HCT116 (cell line): ENCODE measurements around the gene COBL. TPM values are rescaled to one million over a fixed set of nuclear protein-coding genes. Genes with fewer than 3 reads are reported as not detected.

Experiments
- ATAC-seq: fragments of 200-7000 bp; cut with Tn5 transposase; 2 replicates; pipeline ENCODE4 v1.9.1; 2020; ENCODE audit warnings: mild to moderate bottlenecking, moderate library complexity
- BruUV-seq: library from RNA; stranded (reverse); fragments of 400-500 nt; replicated peaks from 2 replicates; lab custom pipeline; 2021; lab: Mats Ljungman, UMichigan
- CTCF ChIA-PET: fragments of 300-600 bp; sonication (Branson Sonifier 250); formaldehyde crosslinking; loops from one replicate; lab custom pipeline; 2021; ENCODE audit warnings: antibody characterized with exemption; lab: Charles Lee
- POLR2A ChIA-PET: fragments of 300-600, 350-600 bp; sonication (Branson Sonifier 250); formaldehyde crosslinking; loops from one replicate; lab custom pipeline; 2021; ENCODE audit warnings: antibody characterized with exemption; lab: Charles Lee
- RAD21 ChIA-PET, 2 experiments: fragments of 300-600 bp; sonication (Branson Sonifier 250); formaldehyde crosslinking; loops; one replicate each; lab custom pipeline; 2023; ENCODE audit warnings: low total read pairs in 2 of 2; ENCODE audit not compliant: uncharacterized antibody in 2 of 2, unreplicated experiment in 2 of 2, low non-redundant PET in 1 of 2; lab: Charles Lee
- DNase-seq: peaks from one replicate; pipeline ENCODE4 v3.0.0-alpha.2; 2010; ENCODE audit warnings: low read depth, low spot score
- H2AFZ ChIP-seq: fragments of 200-600 bp; shearing (Covaris generic), sonication (generic); 2 replicates; pipeline ENCODE4 v1.6.1; 2017; ENCODE audit warnings: low read depth, mixed run types, mixed read lengths, antibody characterized with exemption, low read length; ENCODE audit not compliant: poor library complexity, severe bottlenecking
- H3K27ac ChIP-seq: 2 replicates; pipeline ENCODE4 v1.5.1; 2012; ENCODE audit warnings: low read depth, low read length
- H3K27me3 ChIP-seq: fragments of 200-600 bp; sonication (generic); 2 replicates; pipeline ENCODE4 v1.6.1; 2016; ENCODE audit warnings: mixed run types, low read length, mixed read lengths; ENCODE audit not compliant: insufficient read depth
- H3K36me3 ChIP-seq, 2 experiments: fragments of 200-500 bp in 1 of 2; fragments of 200-600 bp in 1 of 2; sonication (Bioruptor generic) in 1 of 2; sonication (generic) in 1 of 2; 2 replicates each; pipeline versions ENCODE4 v1.5.1 to v1.6.1; 2014 to 2016; ENCODE audit warnings: low read length in 2 of 2, inconsistent platforms in 1 of 2, mixed read lengths in 1 of 2, mixed run types in 1 of 2; ENCODE audit not compliant: insufficient read depth in 2 of 2, control insufficient read depth in 1 of 2
- H3K4me1 ChIP-seq, 2 experiments: fragments of 200-600 bp in 1 of 2; sonication (generic) in 1 of 2; 2 replicates each; pipeline versions ENCODE4 v1.5.1 to v1.6.1; 2012 to 2017; ENCODE audit warnings: low read length in 2 of 2, inconsistent platforms in 1 of 2, mild to moderate bottlenecking in 1 of 2, mixed read lengths in 1 of 2, mixed run types in 1 of 2, moderate library complexity in 1 of 2; ENCODE audit not compliant: insufficient read depth in 2 of 2, control insufficient read depth in 1 of 2
- H3K4me2 ChIP-seq: fragments of 200-600 bp; sonication (generic); 2 replicates; pipeline ENCODE4 v1.6.1; 2017; ENCODE audit warnings: mixed run types, low read length, mixed read lengths
- H3K4me3 ChIP-seq, 2 experiments: fragments of 200-600 bp in 1 of 2; sonication (generic) in 1 of 2; replicated peaks in 1 of 2; 2 replicates each; pipeline ENCODE4 v1.5.1; 2011 to 2016; ENCODE audit warnings: low read length in 2 of 2, control low read depth in 1 of 2, low read depth in 1 of 2, mild to moderate bottlenecking in 1 of 2, mixed read lengths in 1 of 2, mixed run types in 1 of 2
- H3K79me2 ChIP-seq: fragments of 200-600 bp; sonication (generic); 2 replicates; pipeline ENCODE4 v1.6.1; 2017; ENCODE audit warnings: mild to moderate bottlenecking, mixed run types, low read length, moderate library complexity, mixed read lengths; ENCODE audit not compliant: insufficient read depth
- H3K9ac ChIP-seq: fragments of 200-600 bp; sonication (generic); 2 replicates; pipeline ENCODE4 v1.6.1; 2016; ENCODE audit warnings: low read length, mixed read lengths
- H3K9me2 ChIP-seq: fragments of 200-600 bp; sonication (generic), shearing (Covaris generic); 2 replicates; pipeline ENCODE4 v1.6.1; 2017; ENCODE audit warnings: mixed run types, mild to moderate bottlenecking, moderate library complexity; ENCODE audit not compliant: insufficient read depth
- H3K9me3 ChIP-seq, 2 experiments: fragments of 200-500 bp in 1 of 2; fragments of 200-600 bp in 1 of 2; sonication (Bioruptor generic) in 1 of 2; sonication (generic) in 1 of 2; 2 replicates each; pipeline ENCODE4 v1.6.1; 2014 to 2017; ENCODE audit warnings: low read length in 2 of 2, mixed read lengths in 2 of 2, inconsistent platforms in 1 of 2, low read depth in 1 of 2, mild to moderate bottlenecking in 1 of 2, mixed run types in 1 of 2, moderate library complexity in 1 of 2; ENCODE audit not compliant: control insufficient read depth in 1 of 2, insufficient read depth in 1 of 2
- H4K20me1 ChIP-seq: fragments of 200-600 bp; sonication (generic), shearing (Covaris generic); 2 replicates; pipeline ENCODE4 v1.6.1; 2017; ENCODE audit warnings: mixed run types, mild to moderate bottlenecking, moderate library complexity; ENCODE audit not compliant: insufficient read depth
- EGR1 ChIP-seq: IDR thresholded peaks from 2 replicates; pipeline ENCODE4 v1.6.1; 2012; ENCODE audit warnings: low read depth
- EZH2 ChIP-seq: fragments of 200-600 bp; sonication (generic); IDR thresholded peaks from 2 replicates; pipeline ENCODE4 v1.6.1; 2017; ENCODE audit warnings: antibody characterized with exemption, mixed run types
- EZH2phosphoT487 ChIP-seq: fragments of 200-600 bp; IDR thresholded peaks from 2 replicates; pipeline ENCODE4 v1.6.1; 2018; ENCODE audit warnings: antibody characterized with exemption, borderline replicate concordance
- FOSL1 ChIP-seq: IDR thresholded peaks from 2 replicates; pipeline ENCODE4 v1.6.1; 2012; ENCODE audit warnings: low read depth
- JUND ChIP-seq: IDR thresholded peaks from 2 replicates; pipeline ENCODE4 v1.6.1; 2012
- POLR2A ChIP-seq: IDR thresholded peaks from 2 replicates; pipeline ENCODE4 v1.7.0; 2011; ENCODE audit warnings: borderline replicate concordance; ENCODE audit not compliant: insufficient read depth, insufficient read length; ENCODE audit errors: extremely low read depth
- RAD21 ChIP-seq: IDR thresholded peaks from 2 replicates; pipeline ENCODE4 v1.6.1; 2012; ENCODE audit warnings: low read depth, mild to moderate bottlenecking
- SIN3A ChIP-seq: IDR thresholded peaks from 2 replicates; pipeline ENCODE4 v1.6.1; 2012; ENCODE audit warnings: low read depth
- SP1 ChIP-seq: IDR thresholded peaks from 2 replicates; pipeline ENCODE4 v1.6.1; 2012; ENCODE audit warnings: low read depth
- YY1 ChIP-seq: IDR thresholded peaks from 2 replicates; pipeline ENCODE4 v1.6.1; 2011; ENCODE audit warnings: low read length, low read depth, moderate library complexity, mild to moderate bottlenecking; ENCODE audit not compliant: insufficient replicate concordance; ENCODE audit errors: extremely low read depth
- ZFX ChIP-seq: fragments of 450-650 bp; IDR thresholded peaks from 2 replicates; pipeline ENCODE4 v1.6.1; 2017
- ZNF274 ChIP-seq: fragments of 200-500 bp; sonication (Bioruptor generic); IDR thresholded peaks from 2 replicates; pipeline ENCODE4 v1.6.1; 2014; ENCODE audit warnings: mild to moderate bottlenecking, low read depth, low read length, inconsistent platforms
- intact Hi-C: fragments of 100-400 bp; cut with micrococcal nuclease; formaldehyde crosslinking; loops from 2 replicates; pipeline ENCODE4 v1.10.0; 2022
- total RNA-seq: library from RNA; stranded (reverse); gene quantifications from one replicate; pipeline ENCODE4 v1.2.1, GENCODE V29; 2021; ENCODE audit not compliant: unreplicated experiment
- TF ChIP-seq, protein P1 (sequence below): IDR thresholded peaks from 2 replicates; pipeline ENCODE4 v1.6.1; 2012
- TF ChIP-seq, protein P2 (sequence below), 3 experiments: fragments of 200-600 bp in 1 of 3; sonication (generic) in 1 of 3; IDR thresholded peaks in 2 of 3; conservative IDR thresholded peaks in 1 of 3; 2 replicates each; pipeline ENCODE4 v1.5.1; 2012 to 2017; ENCODE audit warnings: low read depth in 2 of 3, low read length in 2 of 3, antibody characterized with exemption in 1 of 3, borderline replicate concordance in 1 of 3, control low read depth in 1 of 3, mild to moderate bottlenecking in 1 of 3, mixed read lengths in 1 of 3, mixed run types in 1 of 3, moderate library complexity in 1 of 3; ENCODE audit not compliant: insufficient read depth in 1 of 3
- TF ChIP-seq, protein P3 (sequence below): IDR thresholded peaks from 2 replicates; pipeline ENCODE4 v1.6.1; 2012; ENCODE audit warnings: low read depth

COBL gene
- total RNA-seq, 1 experiment from 2014 or later = 19.3 TPM

DNA sequence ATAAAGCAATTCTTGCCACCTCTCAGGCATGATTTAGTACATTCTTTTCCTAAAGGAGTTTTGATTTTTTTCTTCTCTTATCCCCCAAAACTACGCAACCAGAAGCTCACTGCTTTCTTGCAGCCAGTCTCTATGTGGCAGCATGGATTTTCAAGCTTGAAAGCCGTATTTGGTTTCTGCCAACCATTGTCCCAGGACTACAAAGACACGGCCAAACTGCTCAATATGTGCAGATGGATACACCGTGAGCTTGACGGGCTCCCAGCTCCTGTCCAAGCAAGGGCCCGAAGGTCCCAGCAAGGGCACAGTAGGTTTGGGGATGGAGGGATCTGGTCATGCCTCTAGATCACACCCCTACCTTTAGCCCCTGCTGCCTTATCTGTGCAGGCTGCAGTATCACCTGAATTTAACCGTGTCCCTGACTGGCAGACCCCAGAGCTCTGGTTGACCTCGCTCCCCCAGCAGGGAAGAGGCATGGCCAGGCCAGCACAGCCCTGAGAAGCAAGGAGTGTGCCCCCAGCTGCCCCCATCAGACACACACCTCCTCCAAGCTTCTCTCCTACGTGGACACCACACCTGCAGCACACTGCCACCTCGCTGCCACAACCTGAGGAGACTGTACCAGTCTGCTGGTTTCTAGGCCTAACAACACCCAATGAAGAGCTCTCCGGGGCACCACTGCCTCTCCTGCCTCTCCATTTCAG lies 86.8 kb downstream of the COBL start:
- DNase-seq (no peak), ATAC-seq (no peak)
- no peak overlapping the region for H3K9ac ChIP-seq
- POLR2A ChIA-PET = no interaction called here
- TF ChIP-seq, protein P1, sequence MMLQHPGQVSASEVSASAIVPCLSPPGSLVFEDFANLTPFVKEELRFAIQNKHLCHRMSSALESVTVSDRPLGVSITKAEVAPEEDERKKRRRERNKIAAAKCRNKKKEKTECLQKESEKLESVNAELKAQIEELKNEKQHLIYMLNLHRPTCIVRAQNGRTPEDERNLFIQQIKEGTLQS = no peak
- no peak for TF ChIP-seq FOSL1
- TF ChIP-seq, all 23 proteins: peak for 0
- Histone ChIP-seq H3K4me2 (no peak overlapping the region), H2AFZ (no peak overlapping the region), H3K9me3 (no peaks in the 10 kb centered on the region), H3K4me3 (no peak overlapping the region), H3K79me2 (no peaks in the 10 kb centered on the region), H3K4me1 (peaks cover 12 to 34% of the 10 kb centered on the region in 2 experiments; a peak in 3 of 4 replicates), H3K27me3 (no peaks in the 10 kb centered on the region), H3K36me3 (no peaks in the 10 kb centered on the region), H3K9me2 (no peaks in the 10 kb centered on the region), H3K27ac (no peak overlapping the region), H4K20me1 (no peaks in the 10 kb centered on the region)
- RAD21 ChIA-PET = no interaction called here
- BruUV-seq = no TSS peak
- intact Hi-C loops = loop anchor here (5.0 kb wide), 1 partner anchor 138 kb away; no protein-coding TSS in a partner anchor
- CTCF ChIA-PET = no interaction called here

DNA sequence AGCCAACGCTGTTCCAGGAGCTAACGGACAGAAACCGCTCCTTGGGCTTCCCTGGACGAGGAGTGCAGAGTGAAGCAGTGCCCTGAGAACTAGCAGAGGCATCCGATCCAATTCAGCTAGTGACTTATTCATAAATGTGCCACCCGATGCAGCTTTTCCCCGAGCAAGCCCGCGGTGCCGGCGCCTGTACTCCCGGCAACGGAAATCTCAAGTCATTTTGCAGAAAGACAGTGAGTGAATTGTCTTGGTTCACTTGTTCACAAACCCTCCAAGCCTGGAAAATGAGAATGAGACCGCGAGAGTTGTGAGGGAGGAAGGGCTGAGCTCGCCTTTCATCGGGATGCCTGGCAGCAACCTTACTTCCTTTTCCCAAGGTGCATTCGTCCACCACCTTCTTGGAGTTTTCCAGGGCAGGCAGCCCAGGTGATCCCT lies 87.5 kb downstream of the COBL start:
- ATAC-seq (no peak), DNase-seq (no peak)
- no peaks in the 10 kb centered on the region for H3K9me2 ChIP-seq
- ChIA-PET POLR2A (no interaction called here), CTCF (interaction anchor here (4.9 kb wide), 1 partner anchor 138 kb away, joined by 29 read pairs; no protein-coding TSS in a partner anchor), RAD21 (no interaction called here)
- H2AFZ ChIP-seq = no peak overlapping the region
- intact Hi-C loops = loop anchor here (5.0 kb wide), 1 partner anchor 138 kb away; no protein-coding TSS in a partner anchor
- no peaks in the 10 kb centered on the region for H3K9me3 ChIP-seq
- H4K20me1 ChIP-seq = no peaks in the 10 kb centered on the region
- no peak overlapping the region for H3K4me3 ChIP-seq
- no peak overlapping the region for H3K9ac ChIP-seq
- H3K36me3 ChIP-seq = no peaks in the 10 kb centered on the region
- no peaks in the 10 kb centered on the region for H3K79me2 ChIP-seq
- peaks cover 7 to 28% of the 10 kb centered on the region in 2 experiments; a peak in 3 of 4 replicates for H3K4me1 ChIP-seq
- BruUV-seq = no TSS peak
- no peaks in the 10 kb centered on the region for H3K27me3 ChIP-seq
- no peak overlapping the region for H3K27ac ChIP-seq
- H3K4me2 ChIP-seq = no peak overlapping the region
- TF ChIP-seq EZH2phosphoT487 (no peak), EZH2 (no peak), EGR1 (no peak), SIN3A (no peak), RAD21 (no peak), FOSL1 (no peak), ZFX (no peak), YY1 (no peak), ZNF274 (no peak), POLR2A (no peak), JUND (no peak), SP1 (no peak)
- TF ChIP-seq, protein P2, sequence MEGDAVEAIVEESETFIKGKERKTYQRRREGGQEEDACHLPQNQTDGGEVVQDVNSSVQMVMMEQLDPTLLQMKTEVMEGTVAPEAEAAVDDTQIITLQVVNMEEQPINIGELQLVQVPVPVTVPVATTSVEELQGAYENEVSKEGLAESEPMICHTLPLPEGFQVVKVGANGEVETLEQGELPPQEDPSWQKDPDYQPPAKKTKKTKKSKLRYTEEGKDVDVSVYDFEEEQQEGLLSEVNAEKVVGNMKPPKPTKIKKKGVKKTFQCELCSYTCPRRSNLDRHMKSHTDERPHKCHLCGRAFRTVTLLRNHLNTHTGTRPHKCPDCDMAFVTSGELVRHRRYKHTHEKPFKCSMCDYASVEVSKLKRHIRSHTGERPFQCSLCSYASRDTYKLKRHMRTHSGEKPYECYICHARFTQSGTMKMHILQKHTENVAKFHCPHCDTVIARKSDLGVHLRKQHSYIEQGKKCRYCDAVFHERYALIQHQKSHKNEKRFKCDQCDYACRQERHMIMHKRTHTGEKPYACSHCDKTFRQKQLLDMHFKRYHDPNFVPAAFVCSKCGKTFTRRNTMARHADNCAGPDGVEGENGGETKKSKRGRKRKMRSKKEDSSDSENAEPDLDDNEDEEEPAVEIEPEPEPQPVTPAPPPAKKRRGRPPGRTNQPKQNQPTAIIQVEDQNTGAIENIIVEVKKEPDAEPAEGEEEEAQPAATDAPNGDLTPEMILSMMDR (IDR thresholded peaks at IDR 0.05 in 2 of 3, conservative IDR thresholded peaks at IDR 0.05 in 1 of 3; ENCODE audit: borderline replicate concordance in 1 of 3, insufficient read depth in 1 of 3, low read depth in 2 of 3, low read length in 2 of 3) = no peak
- TF ChIP-seq, protein P3, sequence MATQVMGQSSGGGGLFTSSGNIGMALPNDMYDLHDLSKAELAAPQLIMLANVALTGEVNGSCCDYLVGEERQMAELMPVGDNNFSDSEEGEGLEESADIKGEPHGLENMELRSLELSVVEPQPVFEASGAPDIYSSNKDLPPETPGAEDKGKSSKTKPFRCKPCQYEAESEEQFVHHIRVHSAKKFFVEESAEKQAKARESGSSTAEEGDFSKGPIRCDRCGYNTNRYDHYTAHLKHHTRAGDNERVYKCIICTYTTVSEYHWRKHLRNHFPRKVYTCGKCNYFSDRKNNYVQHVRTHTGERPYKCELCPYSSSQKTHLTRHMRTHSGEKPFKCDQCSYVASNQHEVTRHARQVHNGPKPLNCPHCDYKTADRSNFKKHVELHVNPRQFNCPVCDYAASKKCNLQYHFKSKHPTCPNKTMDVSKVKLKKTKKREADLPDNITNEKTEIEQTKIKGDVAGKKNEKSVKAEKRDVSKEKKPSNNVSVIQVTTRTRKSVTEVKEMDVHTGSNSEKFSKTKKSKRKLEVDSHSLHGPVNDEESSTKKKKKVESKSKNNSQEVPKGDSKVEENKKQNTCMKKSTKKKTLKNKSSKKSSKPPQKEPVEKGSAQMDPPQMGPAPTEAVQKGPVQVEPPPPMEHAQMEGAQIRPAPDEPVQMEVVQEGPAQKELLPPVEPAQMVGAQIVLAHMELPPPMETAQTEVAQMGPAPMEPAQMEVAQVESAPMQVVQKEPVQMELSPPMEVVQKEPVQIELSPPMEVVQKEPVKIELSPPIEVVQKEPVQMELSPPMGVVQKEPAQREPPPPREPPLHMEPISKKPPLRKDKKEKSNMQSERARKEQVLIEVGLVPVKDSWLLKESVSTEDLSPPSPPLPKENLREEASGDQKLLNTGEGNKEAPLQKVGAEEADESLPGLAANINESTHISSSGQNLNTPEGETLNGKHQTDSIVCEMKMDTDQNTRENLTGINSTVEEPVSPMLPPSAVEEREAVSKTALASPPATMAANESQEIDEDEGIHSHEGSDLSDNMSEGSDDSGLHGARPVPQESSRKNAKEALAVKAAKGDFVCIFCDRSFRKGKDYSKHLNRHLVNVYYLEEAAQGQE = no peak
